Activated naive CD8-positive, alpha-beta T cell treated with anti-CD3 and anti-CD28 coated beads, Interleukin-2, amount 50 U/mL, for 16 hours (primary cell): ENCODE data around the gene AP2A1.
A peak's percentile ranks its signal among the peaks of the same experiment; 100 is the strongest.

Experiments
- DNase-seq: peaks from one replicate; pipeline ENCODE4 v3.0.0-alpha.2; 2020; ENCODE audit warnings: low read depth, low spot score

AP2A1 gene

DNA sequence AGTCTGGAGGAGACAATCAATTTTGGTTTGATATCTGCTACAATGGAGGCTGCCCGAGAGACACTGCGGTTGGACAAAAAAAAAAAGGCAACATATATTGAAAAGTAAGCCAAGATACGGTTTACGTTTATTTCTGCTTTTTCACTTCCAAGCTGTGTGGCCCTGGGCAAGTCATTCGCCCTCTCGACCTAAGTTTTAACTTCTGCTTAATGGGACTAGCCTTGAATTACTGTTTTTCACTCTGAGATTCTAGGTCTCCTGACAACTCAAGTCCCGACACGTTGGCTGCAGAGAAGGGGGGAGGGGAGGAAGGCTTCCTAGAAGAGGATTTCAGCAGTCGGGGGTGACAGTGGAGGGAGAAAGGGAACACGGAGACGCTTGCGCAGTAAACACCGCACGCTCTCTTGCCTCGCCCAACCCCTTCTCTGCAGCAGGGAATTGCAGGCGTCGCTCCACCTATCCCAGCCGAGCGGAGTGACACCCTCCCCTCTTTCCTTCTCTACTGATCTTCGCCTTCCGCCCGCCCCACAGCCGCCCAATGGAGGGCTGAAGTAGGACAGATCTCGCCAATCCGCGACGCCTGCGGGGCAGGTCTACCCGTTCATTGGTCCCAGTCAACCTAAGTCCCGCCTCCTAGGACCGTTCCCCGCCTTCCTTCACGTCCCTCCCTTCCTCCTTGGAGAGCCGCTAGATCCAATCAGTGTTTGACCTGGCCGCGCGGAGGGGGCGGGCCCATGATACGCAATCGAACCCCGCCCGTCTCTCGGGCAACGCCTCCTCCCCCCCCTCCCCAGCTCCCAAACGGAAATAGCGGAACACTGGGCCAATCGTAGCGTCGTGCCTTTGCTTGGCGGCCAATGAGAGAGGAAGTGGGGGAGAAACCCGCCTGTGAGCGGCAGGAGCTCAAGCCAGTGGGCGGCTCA is 533 bp upstream of the AP2A1 start:
- DNase-seq: peak; percentile 99

DNA sequence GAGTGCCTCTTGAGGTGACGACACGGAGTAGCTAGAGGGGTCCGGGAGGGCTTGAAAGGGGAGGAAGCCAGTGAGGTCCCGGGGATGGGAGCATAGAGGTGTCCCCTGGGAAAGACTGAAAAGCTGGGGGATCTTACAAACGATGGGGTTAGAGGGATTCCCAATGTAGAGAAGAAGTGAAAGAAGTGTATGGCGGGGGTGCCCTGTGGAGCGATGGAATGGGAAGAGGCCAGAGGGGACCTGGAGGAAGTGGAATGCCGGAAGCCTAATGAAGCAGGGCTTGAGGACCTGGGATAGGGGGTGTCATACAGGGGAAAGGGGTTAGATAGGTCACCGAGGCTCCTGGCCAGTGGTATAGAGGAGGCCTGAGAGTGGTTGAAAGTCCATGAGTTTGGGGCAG is 580 bp downstream of the AP2A1 start:
- DNase-seq: no peak

DNA sequence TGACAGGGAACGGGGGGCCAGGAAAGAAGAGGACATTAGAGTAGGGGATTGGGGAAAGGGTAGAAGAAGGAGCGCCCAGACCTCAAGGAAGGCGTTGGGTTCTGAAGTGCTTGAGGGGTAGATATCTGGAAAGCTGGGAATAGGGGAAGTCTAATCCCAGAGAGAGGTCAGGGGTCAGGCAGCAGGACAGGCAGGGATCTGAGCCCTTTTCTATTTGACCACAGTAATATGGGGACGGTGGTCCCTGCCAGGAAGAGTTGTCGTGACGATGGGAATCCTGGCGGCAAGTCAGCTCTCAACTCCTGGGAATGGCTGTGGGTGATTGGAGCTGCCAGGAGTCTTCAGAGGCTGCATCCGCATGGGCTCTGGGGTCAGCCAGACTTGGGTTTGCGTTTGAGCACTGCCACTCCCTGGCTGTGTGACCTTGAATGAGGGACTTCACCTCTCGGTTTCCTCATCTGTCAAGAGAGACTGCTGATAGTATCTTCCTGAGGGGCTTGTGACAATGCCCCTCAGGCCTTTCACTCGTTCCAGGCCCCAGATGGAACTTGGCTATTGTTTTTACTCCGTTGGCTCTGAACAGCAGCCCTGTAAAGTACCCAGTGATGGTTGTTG is 1.3 kb downstream of the AP2A1 start:
- no peak for DNase-seq

DNA sequence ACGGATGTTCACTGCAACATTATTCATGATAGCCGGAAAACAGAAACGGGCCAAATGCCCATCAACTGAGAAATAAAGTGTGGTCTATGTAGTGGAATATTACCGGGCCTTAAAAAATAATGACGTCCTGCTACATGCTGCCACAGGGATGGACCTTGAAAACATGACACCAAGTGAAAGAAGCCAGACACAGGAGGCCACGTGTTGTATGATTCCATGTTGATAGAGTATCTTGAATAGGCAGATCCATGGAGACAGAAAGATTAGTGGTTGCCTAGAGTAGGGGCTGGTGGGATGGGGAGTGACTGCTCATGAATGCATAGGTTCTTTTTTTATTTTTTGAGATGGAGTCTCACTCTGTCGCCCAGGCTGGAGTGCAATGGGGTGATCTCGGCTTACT is 3.7 kb downstream of the AP2A1 start:
- no peak for DNase-seq

DNA sequence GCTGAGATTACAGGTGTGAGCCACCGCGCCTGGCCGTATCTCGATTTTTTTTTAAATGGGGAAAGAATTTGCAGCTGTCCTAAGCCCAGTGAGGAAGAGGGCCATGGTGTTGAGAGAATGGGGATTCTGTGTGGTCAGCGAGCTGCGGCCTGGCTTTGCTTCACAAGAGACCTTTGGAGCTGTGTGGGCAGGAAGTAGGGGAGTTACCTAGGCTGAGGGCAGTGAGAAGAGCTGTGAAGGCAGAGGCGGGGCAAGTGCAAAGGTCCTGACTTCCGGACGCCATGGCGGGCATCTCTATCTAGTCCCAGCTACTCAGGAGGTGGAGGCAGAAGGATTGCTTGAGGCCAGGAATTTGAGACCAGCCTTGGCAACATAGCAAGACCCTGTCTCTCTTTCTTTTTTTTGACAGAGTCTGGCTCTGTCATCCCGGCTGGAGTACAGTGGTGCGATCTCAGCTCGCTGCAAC is 4.9 kb downstream of the AP2A1 start:
- DNase-seq: no peak

DNA sequence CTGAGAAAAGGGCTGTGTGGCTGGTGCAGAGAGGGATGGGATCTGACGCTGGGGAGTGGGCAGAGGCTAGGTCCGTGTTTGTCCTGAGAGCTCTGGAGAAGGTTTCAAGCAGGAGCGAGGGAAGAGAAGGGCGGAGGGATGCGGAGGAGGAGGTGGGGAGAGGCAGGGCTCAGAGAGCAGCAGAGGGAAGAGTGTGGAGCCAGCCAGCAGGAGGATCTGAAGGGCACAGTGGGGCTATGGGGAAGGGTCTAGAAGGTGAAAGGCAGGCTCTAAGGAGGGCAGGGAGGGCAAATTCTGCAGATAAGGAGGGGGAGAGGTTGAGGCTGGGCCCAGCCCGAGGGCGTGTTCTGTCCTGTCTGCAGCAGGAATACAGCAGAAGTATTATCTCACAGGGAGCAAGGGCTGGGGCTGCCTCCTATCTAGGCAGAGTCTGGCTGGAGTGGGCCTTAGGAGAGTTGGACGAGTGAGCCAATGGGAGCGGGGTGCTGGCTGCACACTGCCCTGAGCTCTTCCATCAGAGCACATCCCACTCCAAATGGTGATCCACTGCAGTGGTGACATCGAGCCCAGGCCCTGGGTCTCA is 6.1 kb downstream of the AP2A1 start:
- no peak for DNase-seq

DNA sequence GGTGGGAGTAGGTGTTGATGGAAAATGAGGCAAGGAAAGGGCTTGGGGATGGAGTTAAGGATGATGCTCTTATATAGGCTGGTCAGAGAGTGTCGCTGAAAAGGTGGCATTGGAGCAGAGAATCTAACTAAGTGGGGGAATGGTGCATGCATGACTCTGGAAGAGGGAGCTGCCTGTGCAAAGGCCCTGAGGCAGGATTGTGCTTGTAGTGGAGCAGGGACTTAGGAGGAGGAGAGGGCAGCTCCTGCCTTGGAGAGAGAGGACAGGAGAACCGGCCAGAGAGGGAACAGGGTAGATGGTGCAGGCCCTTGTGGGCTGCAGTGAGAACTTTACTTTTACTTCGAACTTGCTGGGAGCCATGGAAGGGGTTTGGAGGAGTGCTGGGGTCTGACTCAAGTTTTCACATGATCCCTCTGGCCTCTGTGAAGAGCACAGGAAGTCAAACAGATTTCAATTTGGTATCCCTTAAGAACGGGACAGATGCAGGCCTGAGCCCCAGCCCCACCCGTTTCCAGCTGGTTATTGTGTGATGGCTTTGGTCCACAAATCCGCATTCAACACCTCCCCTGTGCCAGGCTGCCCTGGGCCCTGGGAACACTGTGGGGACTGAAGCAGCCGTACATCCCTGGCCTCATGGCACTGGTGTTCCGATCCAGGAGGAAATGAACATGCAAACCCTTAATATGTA is 7.0 kb downstream of the AP2A1 start:
- no peak for DNase-seq

DNA sequence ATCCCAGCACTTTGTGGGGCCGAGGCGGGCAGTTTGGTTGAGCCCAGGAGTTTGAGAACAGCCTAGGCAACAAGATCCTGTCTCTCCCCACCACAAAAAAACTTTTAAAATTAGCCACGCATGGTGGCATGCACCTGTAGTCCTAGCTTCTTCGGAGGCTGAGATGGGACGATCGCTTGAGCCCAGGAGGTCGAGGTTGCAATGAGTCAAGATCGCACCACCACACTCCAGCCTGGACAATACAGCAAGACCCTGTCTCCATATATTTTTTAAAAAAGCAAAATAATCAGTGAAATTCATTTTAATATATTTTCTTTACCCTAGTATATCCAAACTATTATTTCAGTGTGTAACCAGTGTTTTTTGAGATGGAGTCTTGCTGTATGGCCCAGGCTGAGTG is 8.2 kb downstream of the AP2A1 start:
- DNase-seq: no peak

DNA sequence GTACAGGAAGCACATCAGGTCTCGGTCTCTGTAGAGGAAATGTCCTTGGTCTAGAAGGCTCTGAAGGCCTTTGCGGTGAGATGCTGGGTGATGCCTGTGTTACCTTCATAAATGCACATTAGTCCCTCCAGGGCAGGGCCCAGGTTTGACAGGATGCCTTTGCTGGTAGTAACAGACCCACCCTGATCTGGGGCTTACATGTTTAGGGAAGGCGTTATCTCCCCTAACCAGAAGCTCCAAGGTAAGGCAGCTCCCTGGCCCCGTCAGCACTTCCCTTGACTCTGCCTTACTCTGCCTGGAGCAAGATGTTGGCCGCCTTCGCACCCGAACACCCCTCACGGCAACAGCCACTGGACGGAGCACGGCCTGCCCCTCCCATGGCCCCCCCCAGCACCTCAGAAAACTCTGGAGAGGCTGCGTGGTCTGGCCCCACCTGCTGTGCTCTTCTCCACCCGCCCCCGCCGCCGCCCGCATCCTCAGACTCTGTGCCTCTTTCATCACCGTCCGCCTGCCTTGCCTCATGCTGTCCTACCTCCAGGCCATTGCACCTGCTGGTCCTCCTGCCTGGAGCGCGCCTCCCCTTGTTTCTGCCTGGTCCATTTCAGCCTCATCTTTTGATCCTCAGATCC is 9.1 kb downstream of the AP2A1 start:
- DNase-seq: no peak

DNA sequence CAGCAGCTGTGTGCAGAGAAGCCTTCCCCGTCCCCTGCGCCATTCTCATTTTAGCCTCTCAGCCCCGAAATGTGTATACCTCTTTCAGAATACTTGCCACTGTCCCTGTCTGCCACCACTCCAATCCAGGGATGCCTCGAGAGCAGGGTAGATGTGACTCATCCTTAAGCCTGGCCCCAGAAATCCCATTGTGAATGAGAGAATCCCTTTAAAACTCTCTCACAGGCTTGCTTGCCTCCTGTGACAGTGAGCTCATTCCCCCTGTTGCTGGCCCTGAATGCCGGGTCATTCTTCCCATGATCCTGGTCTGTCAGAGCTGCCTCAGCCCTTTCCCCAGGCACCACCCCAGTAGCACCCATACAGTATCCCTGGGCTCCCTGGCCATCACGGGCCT is 9.6 kb downstream of the AP2A1 start:
- no peak for DNase-seq

DNA sequence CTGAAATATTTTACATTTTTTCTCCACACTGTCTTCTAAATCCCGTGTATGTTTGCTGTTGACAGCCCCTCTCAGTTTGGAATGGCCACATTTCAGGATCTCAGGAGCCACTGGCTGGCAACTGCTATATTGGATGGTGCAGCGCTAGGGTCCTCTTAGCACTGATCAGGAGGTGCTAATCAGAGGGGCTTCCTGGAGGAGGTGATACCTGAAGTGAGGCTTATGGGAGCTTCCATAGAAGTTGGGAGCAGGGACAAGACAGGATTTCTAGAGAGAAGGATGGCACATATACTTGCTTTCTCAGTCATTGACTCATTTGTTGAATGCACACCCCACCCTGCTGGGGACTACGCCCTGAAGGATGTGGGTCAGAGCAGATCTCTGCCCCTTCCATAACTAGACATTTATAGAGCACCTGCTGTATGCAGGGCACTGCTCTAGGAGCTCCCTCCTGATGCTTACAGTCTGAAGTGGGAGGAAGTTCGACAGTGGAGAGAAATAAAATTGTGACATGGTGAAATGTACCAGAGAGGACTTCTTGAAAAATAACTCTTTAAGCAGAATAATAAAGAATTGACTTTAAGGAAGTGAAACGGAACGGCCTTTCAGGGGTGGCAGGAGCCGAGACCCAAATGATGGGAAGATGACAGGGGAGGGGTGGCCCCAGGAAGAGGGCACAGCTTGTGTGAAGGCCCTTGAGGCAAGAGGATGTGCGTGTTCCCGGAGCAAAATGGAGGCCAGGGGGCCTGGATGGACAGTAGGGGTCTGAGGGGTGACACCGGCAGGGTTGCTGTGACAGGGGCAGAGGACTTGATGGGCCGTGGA is 13.1 kb downstream of the AP2A1 start:
- no peak for DNase-seq

DNA sequence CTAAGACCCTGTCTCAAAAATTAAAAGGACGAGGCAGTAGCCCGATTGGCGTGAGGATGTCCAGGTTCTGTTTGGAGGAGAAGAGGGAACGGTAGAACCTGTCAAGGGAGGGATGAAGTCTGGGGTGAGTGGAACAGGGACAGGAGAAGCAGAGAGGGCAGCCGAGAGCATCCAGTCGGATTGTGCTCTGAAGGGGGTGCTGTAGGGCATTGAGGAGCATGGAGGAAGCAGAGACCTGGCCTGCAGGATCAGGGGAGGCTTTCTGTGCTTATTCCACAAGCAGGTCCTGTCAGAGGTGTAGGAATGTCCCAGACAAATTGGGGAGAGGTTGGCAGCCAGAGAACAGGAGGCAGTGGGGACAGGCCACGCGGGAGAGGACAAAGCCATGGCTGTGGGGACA is 14.1 kb downstream of the AP2A1 start:
- DNase-seq: no peak

DNA sequence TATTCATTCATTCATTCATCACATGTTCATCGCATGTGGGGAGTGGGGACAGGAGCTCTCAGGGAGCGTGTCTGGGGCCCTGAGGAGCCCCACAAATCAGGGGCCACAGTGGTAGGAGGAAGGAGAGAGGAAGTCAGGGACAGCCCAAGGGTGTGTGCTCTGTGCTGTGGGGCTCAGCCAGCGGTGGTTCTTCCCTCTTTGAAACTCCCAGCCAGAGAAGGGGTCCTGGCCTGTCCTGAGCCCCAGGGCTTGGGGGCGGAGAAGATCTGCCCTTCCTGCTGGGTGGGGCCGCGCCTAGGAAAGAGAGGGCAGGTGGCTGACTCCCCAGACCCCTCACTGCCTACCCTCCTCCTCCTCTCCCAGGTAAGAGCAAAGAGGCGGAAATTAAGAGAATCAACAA is 14.6 kb downstream of the AP2A1 start:
- no peak for DNase-seq

DNA sequence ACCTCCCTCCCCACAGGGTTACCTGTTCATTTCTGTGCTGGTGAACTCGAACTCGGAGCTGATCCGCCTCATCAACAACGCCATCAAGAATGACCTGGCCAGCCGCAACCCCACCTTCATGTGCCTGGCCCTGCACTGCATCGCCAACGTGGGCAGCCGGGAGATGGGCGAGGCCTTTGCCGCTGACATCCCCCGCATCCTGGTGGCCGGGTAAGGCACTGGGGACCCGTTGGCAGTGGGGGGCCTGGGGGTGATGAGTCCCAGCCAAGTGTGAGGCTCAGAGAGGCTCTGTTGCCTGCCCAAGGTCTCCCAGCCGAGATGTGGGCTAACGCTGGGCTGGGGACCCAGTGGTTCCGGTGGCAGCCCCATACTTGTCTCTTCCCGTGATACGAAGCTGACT is 15.7 kb downstream of the AP2A1 start:
- no peak for DNase-seq

DNA sequence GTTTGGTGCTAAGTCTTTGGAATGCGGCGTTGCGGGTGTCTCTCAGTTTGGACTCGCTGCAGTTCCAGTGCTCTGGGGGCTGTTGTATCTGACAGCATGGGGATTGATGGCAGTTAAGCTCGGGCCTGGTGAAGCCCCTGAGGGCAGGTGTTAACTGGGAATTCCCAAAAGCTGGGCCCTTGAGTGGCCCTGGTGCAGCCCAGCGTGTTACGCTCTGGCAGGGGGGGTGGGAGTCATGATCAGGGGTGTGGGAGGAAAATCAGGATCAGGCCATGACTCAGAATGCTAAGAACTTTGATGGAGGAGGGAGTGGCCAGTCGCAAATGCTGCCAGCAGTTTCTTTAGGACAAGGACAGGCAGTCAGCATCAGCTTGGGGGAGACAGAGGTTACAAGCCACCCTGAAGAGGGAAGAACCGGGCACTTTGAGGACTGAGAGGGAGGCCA is 19.6 kb downstream of the AP2A1 start:
- no peak for DNase-seq

DNA sequence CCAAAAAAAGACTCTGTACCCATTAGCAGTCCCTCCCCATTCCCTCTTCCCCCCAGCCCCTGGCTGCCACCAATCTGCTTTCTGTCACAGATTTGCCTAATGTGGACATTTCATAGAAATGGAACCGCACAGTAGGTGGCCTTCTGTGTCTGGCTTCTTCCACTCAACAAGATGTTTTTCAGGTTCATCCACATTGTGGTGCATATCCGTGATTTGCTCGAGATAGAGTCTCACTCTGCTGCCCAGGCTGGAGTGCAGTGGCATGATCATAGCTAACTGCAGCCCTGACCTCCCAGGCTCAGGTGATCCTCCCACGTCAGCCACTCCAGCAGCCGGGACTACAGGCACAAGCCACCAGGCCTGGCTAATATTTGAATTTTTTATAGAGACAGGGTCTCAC is 20.9 kb downstream of the AP2A1 start:
- DNase-seq: no peak

DNA sequence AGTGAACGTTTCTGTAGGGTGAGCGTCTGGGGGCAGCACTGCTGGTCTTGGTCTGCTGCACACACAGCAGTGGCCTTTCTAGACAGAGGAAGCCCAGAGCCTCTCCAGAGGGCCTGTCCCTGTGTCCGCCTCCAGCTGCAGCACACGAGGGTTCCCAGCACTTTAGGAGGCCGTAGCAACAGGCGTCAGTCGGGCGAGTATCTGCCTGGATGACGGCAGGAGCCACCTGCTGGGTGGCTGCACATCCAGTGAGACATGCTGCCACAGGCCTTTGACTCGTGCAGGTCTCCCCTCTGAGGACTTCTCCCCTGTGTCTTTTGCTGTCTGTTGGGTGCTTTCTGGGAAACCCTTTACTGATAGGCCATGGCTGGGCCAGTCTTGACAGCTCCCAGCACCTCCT is 22.1 kb downstream of the AP2A1 start:
- no peak for DNase-seq

DNA sequence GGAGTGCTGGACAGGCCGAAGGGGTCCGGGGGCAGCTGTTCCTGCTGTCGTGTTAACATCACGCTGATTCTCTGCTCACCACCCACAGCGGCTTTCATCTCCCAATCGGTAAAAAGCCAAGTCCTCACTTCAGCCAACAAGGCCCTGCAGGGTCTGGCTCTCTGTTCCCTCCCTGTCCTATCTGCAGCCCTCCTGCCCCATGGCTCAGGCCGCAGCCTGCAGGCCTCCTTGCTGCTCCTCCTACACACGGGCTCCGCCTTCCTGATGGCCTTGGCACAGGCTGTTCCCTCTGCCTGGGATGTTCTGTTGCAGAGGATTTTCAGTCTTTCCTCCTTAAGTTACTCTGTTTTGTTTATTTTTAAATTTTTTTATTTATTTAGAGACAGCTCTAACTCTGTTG is 24.1 kb downstream of the AP2A1 start:
- no peak for DNase-seq

DNA sequence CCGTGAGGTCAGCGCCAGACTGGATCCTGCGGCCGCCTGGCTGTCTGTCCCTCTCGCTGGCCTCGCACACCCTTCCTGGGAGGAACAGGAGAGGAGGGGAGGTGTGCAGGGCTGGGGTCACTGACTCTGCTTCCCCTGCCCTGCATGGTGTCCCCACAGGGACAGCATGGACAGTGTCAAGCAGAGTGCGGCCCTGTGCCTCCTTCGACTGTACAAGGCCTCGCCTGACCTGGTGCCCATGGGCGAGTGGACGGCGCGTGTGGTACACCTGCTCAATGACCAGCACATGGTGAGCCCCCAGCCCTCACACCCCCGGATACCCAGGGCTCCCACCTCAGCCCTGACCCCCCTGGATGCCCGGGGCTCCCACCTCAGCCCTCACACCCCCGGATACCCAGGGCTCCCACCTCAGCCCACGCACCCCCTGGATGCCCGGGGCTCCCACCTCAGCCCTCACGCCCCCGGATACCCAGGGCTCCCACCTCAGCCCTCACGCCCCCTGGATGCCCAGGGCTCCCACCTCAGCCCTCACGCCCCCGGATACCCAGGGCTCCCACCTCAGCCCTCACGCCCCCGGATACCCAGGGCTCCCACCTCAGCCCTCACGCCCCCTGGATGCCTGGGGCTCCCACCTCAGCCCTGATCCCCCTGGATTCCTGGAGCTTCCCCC is 25.1 kb downstream of the AP2A1 start:
- no peak for DNase-seq

DNA sequence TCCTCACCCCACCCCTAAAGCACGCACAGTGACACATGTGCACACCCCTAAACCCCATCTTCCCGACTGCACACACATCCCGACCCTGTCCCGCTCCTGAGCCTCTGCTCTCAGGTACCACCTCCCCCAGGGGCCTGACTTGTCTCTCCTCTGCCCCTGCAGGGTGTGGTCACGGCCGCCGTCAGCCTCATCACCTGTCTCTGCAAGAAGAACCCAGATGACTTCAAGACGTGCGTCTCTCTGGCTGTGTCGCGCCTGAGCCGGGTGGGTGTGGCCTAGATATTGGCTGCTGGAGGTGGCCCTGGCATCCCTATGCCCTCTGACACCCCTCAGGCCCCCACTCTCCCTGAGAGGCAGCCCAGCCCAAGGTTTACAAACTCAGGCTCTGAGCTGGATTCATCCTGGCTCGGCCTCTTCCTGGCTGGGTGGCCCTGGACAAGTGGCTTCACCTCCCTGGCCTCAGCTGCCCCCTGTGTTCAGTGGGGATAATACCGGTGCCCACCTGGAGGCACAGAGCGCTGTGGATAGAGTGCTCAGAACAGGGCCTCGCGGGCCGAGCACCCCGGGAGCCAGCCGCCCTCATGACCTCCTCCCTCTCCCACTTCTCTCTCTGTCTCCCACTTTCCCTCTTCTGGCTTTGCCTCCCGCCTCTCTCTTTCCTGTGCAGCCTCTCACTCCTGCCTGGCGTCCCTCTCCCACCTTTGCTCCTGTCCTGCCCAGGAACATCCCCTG is 26.2 kb downstream of the AP2A1 start:
- DNase-seq: no peak
